HAP-1 (cell line): ENCODE results near the gene KRTAP10-1.

Experiments used
- DNase-seq, 2 experiments: peaks; one replicate each; pipeline ENCODE4 v3.0.0-alpha.2; 2016 to 2020; ENCODE audit warnings: low spot score in 2 of 2
- H3K27me3 ChIP-seq: fragments of 250-450 bp; sonication (Bioruptor Pico); 2 replicates; pipeline ENCODE4 v1.5.1; 2020; ENCODE audit warnings: low read depth, mild to moderate bottlenecking, moderate library complexity
- H3K36me3 ChIP-seq: fragments of 250-450 bp; sonication (Bioruptor Pico); replicated peaks from 2 replicates; pipeline ENCODE4 v1.5.1; 2020; ENCODE audit warnings: mild to moderate bottlenecking
- H3K4me1 ChIP-seq: fragments of 250-450 bp; sonication (Bioruptor Pico); 2 replicates; pipeline ENCODE4 v1.5.1; 2020; ENCODE audit warnings: mild to moderate bottlenecking
- H3K4me3 ChIP-seq: fragments of 250-450 bp; sonication (Bioruptor Pico); 2 replicates; pipeline ENCODE4 v1.5.1; 2020; ENCODE audit warnings: mild to moderate bottlenecking, moderate library complexity
- H3K9me3 ChIP-seq: fragments of 250-450 bp; sonication (Bioruptor Pico); 2 replicates; pipeline ENCODE4 v1.5.1; 2020; ENCODE audit warnings: mild to moderate bottlenecking, moderate library complexity
- in situ Hi-C: fragments of 300-500 bp; cut with MboI; formaldehyde crosslinking; loops from 3 replicates; pipeline ENCODE4 v1.14.3; 2020; ENCODE audit warnings: low sequenced_read_pairs, inconsistent platforms, mixed read lengths

KRTAP10-1 gene

DNA sequence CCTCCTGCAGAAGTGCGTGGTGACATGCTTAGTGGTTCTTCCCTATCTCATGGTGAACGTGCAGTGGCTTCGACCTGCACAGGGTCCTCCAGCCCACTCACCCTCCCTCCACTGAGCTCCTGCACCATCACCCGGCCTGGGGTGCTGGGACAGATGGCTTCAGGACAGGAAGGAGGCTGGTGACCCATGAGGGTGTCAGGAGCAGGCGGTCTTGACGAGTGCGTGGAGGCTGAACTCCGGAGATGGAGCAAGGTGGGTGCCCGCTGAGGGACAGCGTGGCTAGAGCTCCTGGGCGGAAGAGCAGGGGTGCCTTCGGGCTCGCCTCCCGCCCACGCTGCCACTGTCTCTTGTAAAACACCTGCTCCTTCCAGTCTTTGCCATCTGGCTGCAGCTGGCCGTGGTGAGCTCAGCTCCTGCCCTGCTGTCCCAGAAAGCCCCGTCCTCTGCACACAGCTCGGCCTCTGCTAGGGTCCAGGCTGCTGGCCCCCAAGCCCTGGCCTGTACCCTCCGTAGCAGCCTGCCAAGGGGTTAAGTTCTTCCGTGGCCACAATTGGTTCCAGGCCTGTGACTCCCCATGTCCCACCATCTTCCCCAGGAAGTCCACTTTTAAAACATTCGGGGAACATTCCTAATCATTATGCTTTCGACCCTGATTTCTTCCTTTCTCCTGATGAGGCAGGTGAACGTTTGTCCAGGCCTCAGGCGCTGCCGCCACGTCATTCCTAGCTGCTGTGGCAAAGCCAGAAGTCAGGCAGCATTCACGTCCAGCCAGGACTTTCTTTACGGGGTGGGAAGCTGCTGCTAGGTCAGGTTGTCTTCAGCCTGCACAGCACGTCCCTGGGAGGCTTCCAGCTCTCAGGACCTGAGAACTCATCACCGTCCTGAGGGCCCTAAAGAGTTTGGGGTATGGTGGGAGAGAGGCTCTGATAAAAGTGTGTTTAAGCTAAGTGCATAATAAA is 8.1 kb downstream of the KRTAP10-1 start:
- Histone ChIP-seq H3K27me3 (no peaks in the 10 kb centered on the region), H3K9me3 (no peaks in the 10 kb centered on the region), H3K4me3 (no peak overlapping the region), H3K36me3 (no peaks in the 10 kb centered on the region), H3K4me1 (no peaks in the 10 kb centered on the region)
- in situ Hi-C loops = no loop called here
- DNase-seq = no peak

GRCh38 chr21:44530903-44531605 is 8.9 kb downstream of the KRTAP10-1 start:
- in situ Hi-C loops = no loop called here
- Histone ChIP-seq H3K36me3 (no peaks in the 10 kb centered on the region), H3K9me3 (no peaks in the 10 kb centered on the region), H3K4me3 (no peak overlapping the region), H3K27me3 (no peaks in the 10 kb centered on the region), H3K4me1 (no peaks in the 10 kb centered on the region)
- no peak for DNase-seq

DNA sequence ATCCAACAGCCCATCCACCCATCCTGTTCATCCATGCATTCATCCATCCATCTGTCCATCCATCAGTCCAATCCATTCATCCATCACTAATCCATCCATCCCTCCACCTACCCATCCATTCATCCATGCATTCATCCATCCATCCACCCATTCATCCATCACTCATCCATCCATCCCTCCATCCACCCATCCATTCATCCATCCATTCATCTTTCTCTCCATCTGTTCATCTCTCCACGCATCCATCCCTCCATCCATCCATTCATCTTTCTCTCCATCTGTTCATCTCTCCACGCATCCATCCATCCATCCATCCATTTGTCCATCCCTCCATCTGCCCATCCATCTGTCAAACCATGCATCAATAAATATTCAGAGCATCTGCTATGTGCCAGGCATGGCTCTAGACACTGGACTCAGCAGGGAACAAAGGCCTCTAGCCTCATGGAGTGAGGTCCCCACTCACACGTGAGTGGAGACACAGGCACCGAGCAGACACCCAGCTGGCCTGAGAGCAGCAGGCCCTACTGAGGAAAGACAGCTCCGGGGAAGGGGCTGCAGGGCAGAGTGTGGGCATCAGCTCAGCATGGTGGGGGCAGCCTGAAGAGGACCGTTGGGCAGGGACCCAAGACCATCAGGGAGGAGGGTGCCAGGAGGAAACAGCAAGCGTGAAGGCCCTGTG is 9.6 kb downstream of the KRTAP10-1 start:
- no peaks in the 10 kb centered on the region for H3K9me3 ChIP-seq
- H3K36me3 ChIP-seq = no peaks in the 10 kb centered on the region
- H3K4me1 ChIP-seq = no peaks in the 10 kb centered on the region
- in situ Hi-C loops = no loop called here
- no peak overlapping the region for H3K4me3 ChIP-seq
- no peak for DNase-seq
- H3K27me3 ChIP-seq = no peaks in the 10 kb centered on the region

GRCh38 chr21:44529503-44530125 is 10.4 kb downstream of the KRTAP10-1 start:
- DNase-seq = no peak
- Histone ChIP-seq H3K27me3 (no peaks in the 10 kb centered on the region), H3K4me1 (no peaks in the 10 kb centered on the region), H3K4me3 (no peak overlapping the region), H3K9me3 (no peaks in the 10 kb centered on the region), H3K36me3 (no peaks in the 10 kb centered on the region)
- in situ Hi-C loops = no loop called here

- no peak overlapping the region for H3K4me3 ChIP-seq
- no peaks in the 10 kb centered on the region for H3K36me3 ChIP-seq
- H3K27me3 ChIP-seq = no peaks in the 10 kb centered on the region
- H3K4me1 ChIP-seq = no peaks in the 10 kb centered on the region
- DNase-seq = no peak
- in situ Hi-C loops = no loop called here
- H3K9me3 ChIP-seq = no peaks in the 10 kb centered on the region
Measured at GRCh38 chr21:44529011-44529421, 11.0 kb downstream of the KRTAP10-1 start.

- Histone ChIP-seq H3K4me1 (no peaks in the 10 kb centered on the region), H3K36me3 (no peaks in the 10 kb centered on the region), H3K4me3 (no peak overlapping the region), H3K9me3 (no peaks in the 10 kb centered on the region), H3K27me3 (no peaks in the 10 kb centered on the region)
- DNase-seq = no peak
- in situ Hi-C loops = no loop called here
Measured at GRCh38 chr21:44528634-44528995, 11.4 kb downstream of the KRTAP10-1 start.

DNA sequence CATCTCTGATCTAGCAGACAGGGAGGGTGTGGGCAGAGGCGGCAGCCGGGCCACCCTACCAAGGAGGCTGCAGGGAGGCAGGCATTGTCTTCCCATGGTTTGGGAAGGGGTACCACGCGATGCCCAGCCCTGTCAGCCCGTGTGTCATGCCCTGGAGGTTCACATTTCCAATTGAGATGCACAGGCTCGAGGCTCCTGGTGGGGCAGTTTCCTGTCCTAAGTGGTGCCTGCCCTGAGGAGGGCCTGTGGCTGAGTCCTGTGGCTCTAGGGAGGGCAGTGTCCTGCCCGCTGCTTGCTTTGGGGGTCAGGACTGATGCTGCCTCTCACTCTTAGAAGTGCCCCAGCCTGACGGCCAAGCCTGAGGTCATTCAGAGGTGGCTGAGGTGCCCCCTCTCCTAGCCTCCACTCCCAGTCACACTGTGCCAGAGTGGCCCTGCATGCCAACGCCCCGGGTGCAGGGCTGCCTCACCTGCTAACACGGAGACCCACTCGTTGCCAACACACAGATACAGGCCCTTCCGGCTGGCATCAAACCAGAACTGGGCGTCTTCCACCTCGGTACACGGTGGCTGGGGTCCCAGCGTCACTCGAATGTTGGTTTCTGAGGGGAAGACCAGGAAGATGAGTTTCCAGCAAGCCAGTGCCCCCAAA is 11.9 kb downstream of the KRTAP10-1 start:
- no peaks in the 10 kb centered on the region for H3K9me3 ChIP-seq
- no peaks in the 10 kb centered on the region for H3K27me3 ChIP-seq
- no peaks in the 10 kb centered on the region for H3K36me3 ChIP-seq
- DNase-seq = no peak
- in situ Hi-C loops = no loop called here
- H3K4me3 ChIP-seq = no peak overlapping the region
- no peaks in the 10 kb centered on the region for H3K4me1 ChIP-seq

GRCh38 chr21:44527156-44527982 is 12.6 kb downstream of the KRTAP10-1 start:
- Histone ChIP-seq H3K4me1 (no peaks in the 10 kb centered on the region), H3K27me3 (no peaks in the 10 kb centered on the region), H3K9me3 (no peaks in the 10 kb centered on the region), H3K36me3 (no peaks in the 10 kb centered on the region), H3K4me3 (no peak overlapping the region)
- no peak for DNase-seq
- in situ Hi-C loops = no loop called here

DNA sequence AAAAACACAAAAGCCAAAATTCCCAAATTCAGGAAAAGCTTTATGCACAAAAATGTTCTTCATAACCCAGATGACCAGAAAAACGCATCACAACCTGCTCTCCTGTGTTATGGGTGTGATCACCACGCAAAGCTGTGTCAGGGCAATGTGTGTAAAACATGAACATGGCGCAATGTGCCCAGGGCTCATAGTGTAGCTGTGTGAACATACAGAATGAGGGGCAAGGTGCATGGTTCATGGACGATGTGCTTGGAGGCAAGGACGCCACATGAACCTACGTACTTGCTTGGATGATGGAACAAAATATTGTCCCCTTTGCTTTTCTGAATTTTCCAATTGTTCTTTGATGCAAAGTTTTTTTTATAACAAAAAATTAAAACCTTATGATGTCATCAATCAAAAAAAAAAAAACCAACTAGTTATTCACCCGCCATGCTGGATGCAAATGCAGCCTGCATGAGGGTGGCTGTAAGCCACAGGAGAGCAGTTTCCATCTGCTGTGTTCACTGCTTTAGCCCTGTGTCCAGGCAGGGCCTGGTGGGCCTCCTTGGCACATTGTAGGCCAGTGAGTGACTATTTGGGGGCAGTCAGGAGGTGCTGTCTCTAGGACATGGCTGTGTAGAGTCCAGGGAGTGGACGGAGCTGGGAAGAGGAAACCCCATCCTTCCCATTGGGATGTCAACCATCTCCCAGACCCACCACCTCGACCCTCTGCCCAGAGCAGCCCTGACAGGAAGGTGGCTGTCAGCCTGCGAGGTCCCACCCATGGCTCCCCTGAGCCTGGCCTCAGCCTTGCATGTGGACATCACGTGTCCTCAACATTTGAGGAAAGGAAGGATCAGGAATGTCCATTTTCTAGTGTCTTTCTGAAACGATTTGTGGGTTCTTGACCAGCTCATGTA is 13.6 kb downstream of the KRTAP10-1 start:
- H3K27me3 ChIP-seq = no peaks in the 10 kb centered on the region
- no peaks in the 10 kb centered on the region for H3K36me3 ChIP-seq
- no peak overlapping the region for H3K4me3 ChIP-seq
- in situ Hi-C loops = no loop called here
- DNase-seq = no peak
- H3K9me3 ChIP-seq = no peaks in the 10 kb centered on the region
- H3K4me1 ChIP-seq = no peaks in the 10 kb centered on the region

GRCh38 chr21:44525391-44526095 is 14.5 kb downstream of the KRTAP10-1 start:
- Histone ChIP-seq H3K4me1 (no peaks in the 10 kb centered on the region), H3K36me3 (no peaks in the 10 kb centered on the region), H3K9me3 (no peaks in the 10 kb centered on the region), H3K4me3 (no peak overlapping the region), H3K27me3 (no peaks in the 10 kb centered on the region)
- in situ Hi-C loops = no loop called here
- no peak for DNase-seq

DNA sequence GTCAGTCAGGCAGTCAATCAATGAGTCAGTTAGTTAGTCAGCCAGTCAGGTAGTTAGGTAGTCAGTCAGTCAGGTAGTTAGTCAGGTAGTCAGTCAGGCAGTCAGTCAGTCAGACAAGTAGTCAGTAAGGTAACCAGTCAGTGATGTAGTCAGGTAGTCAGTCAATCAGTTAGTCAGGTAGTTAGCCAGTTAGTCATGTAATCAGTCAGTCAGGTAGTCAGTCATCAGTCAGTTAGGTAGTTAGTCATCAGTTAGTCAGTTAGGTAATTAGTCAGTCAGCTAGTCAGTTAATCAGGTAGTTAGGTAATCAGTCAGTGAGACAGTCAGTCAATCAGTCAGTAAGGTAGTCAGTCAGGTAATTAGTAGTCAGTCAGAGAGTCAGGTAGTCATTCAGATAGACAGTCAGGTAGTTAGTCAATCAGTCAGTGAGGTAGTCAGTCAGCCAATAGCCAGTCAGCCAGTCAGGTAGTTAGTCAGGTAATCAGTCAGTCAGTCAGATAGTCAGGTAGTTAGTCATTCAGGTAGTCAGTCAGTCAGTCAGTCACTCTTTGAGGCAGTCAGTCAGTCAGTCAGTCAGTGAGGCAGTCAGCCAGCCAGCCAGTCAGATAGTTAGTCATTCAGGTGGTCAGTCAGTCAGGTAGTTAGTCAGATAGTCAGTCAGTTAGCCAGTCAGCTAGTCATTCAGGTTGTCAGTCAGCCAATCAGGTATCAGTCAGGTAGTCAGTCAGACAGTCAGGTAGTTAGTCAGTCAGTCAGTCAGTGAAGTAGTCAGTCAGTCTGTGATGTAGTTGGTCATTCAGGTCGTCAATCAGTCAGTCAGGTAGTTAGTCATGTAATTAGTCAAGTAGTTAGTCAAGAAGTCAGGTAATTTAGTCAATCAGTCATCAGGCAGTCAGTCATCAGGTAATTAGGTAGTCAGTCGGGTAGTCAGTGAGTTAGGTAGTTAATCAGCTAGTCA is 15.3 kb downstream of the KRTAP10-1 start:
- Histone ChIP-seq H3K4me1 (no peaks in the 10 kb centered on the region), H3K36me3 (no peaks in the 10 kb centered on the region), H3K27me3 (no peaks in the 10 kb centered on the region), H3K4me3 (no peak overlapping the region), H3K9me3 (no peaks in the 10 kb centered on the region)
- no peak for DNase-seq
- in situ Hi-C loops = no loop called here
